HCT116 (cell line): ENCODE results near the gene RGS6. TPM values are rescaled to one million over a fixed set of nuclear protein-coding genes. Genes with fewer than 3 reads are reported as not detected.

Experiments
- ATAC-seq: fragments of 200-7000 bp; cut with Tn5 transposase; 2 replicates; pipeline ENCODE4 v1.9.1; 2020; ENCODE audit warnings: mild to moderate bottlenecking, moderate library complexity
- BruUV-seq: library from RNA; stranded (reverse); fragments of 400-500 nt; replicated peaks from 2 replicates; lab custom pipeline; 2021; lab: Mats Ljungman, UMichigan
- CTCF ChIA-PET: fragments of 300-600 bp; sonication (Branson Sonifier 250); formaldehyde crosslinking; loops from one replicate; lab custom pipeline; 2021; ENCODE audit warnings: antibody characterized with exemption; lab: Charles Lee
- POLR2A ChIA-PET: fragments of 300-600, 350-600 bp; sonication (Branson Sonifier 250); formaldehyde crosslinking; loops from one replicate; lab custom pipeline; 2021; ENCODE audit warnings: antibody characterized with exemption; lab: Charles Lee
- RAD21 ChIA-PET, 2 experiments: fragments of 300-600 bp; sonication (Branson Sonifier 250); formaldehyde crosslinking; loops; one replicate each; lab custom pipeline; 2023; ENCODE audit warnings: low total read pairs in 2 of 2; ENCODE audit not compliant: uncharacterized antibody in 2 of 2, unreplicated experiment in 2 of 2, low non-redundant PET in 1 of 2; lab: Charles Lee
- DNase-seq: peaks from one replicate; pipeline ENCODE4 v3.0.0-alpha.2; 2010; ENCODE audit warnings: low read depth, low spot score
- H2AFZ ChIP-seq: fragments of 200-600 bp; shearing (Covaris generic), sonication (generic); 2 replicates; pipeline ENCODE4 v1.6.1; 2017; ENCODE audit warnings: low read depth, mixed run types, mixed read lengths, antibody characterized with exemption, low read length; ENCODE audit not compliant: poor library complexity, severe bottlenecking
- H3K27ac ChIP-seq: 2 replicates; pipeline ENCODE4 v1.5.1; 2012; ENCODE audit warnings: low read depth, low read length
- H3K27me3 ChIP-seq: fragments of 200-600 bp; sonication (generic); 2 replicates; pipeline ENCODE4 v1.6.1; 2016; ENCODE audit warnings: mixed run types, low read length, mixed read lengths; ENCODE audit not compliant: insufficient read depth
- H3K36me3 ChIP-seq, 2 experiments: fragments of 200-500 bp in 1 of 2; fragments of 200-600 bp in 1 of 2; sonication (Bioruptor generic) in 1 of 2; sonication (generic) in 1 of 2; 2 replicates each; pipeline versions ENCODE4 v1.5.1 to v1.6.1; 2014 to 2016; ENCODE audit warnings: low read length in 2 of 2, inconsistent platforms in 1 of 2, mixed read lengths in 1 of 2, mixed run types in 1 of 2; ENCODE audit not compliant: insufficient read depth in 2 of 2, control insufficient read depth in 1 of 2
- H3K4me1 ChIP-seq, 2 experiments: fragments of 200-600 bp in 1 of 2; sonication (generic) in 1 of 2; 2 replicates each; pipeline versions ENCODE4 v1.5.1 to v1.6.1; 2012 to 2017; ENCODE audit warnings: low read length in 2 of 2, inconsistent platforms in 1 of 2, mild to moderate bottlenecking in 1 of 2, mixed read lengths in 1 of 2, mixed run types in 1 of 2, moderate library complexity in 1 of 2; ENCODE audit not compliant: insufficient read depth in 2 of 2, control insufficient read depth in 1 of 2
- H3K4me2 ChIP-seq: fragments of 200-600 bp; sonication (generic); 2 replicates; pipeline ENCODE4 v1.6.1; 2017; ENCODE audit warnings: mixed run types, low read length, mixed read lengths
- H3K4me3 ChIP-seq, 2 experiments: fragments of 200-600 bp in 1 of 2; sonication (generic) in 1 of 2; replicated peaks in 1 of 2; 2 replicates each; pipeline ENCODE4 v1.5.1; 2011 to 2016; ENCODE audit warnings: low read length in 2 of 2, control low read depth in 1 of 2, low read depth in 1 of 2, mild to moderate bottlenecking in 1 of 2, mixed read lengths in 1 of 2, mixed run types in 1 of 2
- H3K79me2 ChIP-seq: fragments of 200-600 bp; sonication (generic); 2 replicates; pipeline ENCODE4 v1.6.1; 2017; ENCODE audit warnings: mild to moderate bottlenecking, mixed run types, low read length, moderate library complexity, mixed read lengths; ENCODE audit not compliant: insufficient read depth
- H3K9ac ChIP-seq: fragments of 200-600 bp; sonication (generic); 2 replicates; pipeline ENCODE4 v1.6.1; 2016; ENCODE audit warnings: low read length, mixed read lengths
- H3K9me2 ChIP-seq: fragments of 200-600 bp; sonication (generic), shearing (Covaris generic); 2 replicates; pipeline ENCODE4 v1.6.1; 2017; ENCODE audit warnings: mixed run types, mild to moderate bottlenecking, moderate library complexity; ENCODE audit not compliant: insufficient read depth
- H3K9me3 ChIP-seq, 2 experiments: fragments of 200-500 bp in 1 of 2; fragments of 200-600 bp in 1 of 2; sonication (Bioruptor generic) in 1 of 2; sonication (generic) in 1 of 2; 2 replicates each; pipeline ENCODE4 v1.6.1; 2014 to 2017; ENCODE audit warnings: low read length in 2 of 2, mixed read lengths in 2 of 2, inconsistent platforms in 1 of 2, low read depth in 1 of 2, mild to moderate bottlenecking in 1 of 2, mixed run types in 1 of 2, moderate library complexity in 1 of 2; ENCODE audit not compliant: control insufficient read depth in 1 of 2, insufficient read depth in 1 of 2
- H4K20me1 ChIP-seq: fragments of 200-600 bp; sonication (generic), shearing (Covaris generic); 2 replicates; pipeline ENCODE4 v1.6.1; 2017; ENCODE audit warnings: mixed run types, mild to moderate bottlenecking, moderate library complexity; ENCODE audit not compliant: insufficient read depth
- CEBPB ChIP-seq: IDR thresholded peaks from 2 replicates; pipeline ENCODE4 v1.6.1; 2012; ENCODE audit warnings: low read depth
- EGR1 ChIP-seq: IDR thresholded peaks from 2 replicates; pipeline ENCODE4 v1.6.1; 2012; ENCODE audit warnings: low read depth
- EZH2phosphoT487 ChIP-seq: fragments of 200-600 bp; IDR thresholded peaks from 2 replicates; pipeline ENCODE4 v1.6.1; 2018; ENCODE audit warnings: antibody characterized with exemption, borderline replicate concordance
- FOSL1 ChIP-seq: IDR thresholded peaks from 2 replicates; pipeline ENCODE4 v1.6.1; 2012; ENCODE audit warnings: low read depth
- JUND ChIP-seq: IDR thresholded peaks from 2 replicates; pipeline ENCODE4 v1.6.1; 2012
- RAD21 ChIP-seq: IDR thresholded peaks from 2 replicates; pipeline ENCODE4 v1.6.1; 2012; ENCODE audit warnings: low read depth, mild to moderate bottlenecking
- REST ChIP-seq: IDR thresholded peaks from 2 replicates; pipeline ENCODE4 v1.6.1; 2012; ENCODE audit warnings: low read depth
- SP1 ChIP-seq: IDR thresholded peaks from 2 replicates; pipeline ENCODE4 v1.6.1; 2012; ENCODE audit warnings: low read depth
- YY1 ChIP-seq: IDR thresholded peaks from 2 replicates; pipeline ENCODE4 v1.6.1; 2011; ENCODE audit warnings: low read length, low read depth, moderate library complexity, mild to moderate bottlenecking; ENCODE audit not compliant: insufficient replicate concordance; ENCODE audit errors: extremely low read depth
- ZFX ChIP-seq: fragments of 450-650 bp; IDR thresholded peaks from 2 replicates; pipeline ENCODE4 v1.6.1; 2017
- intact Hi-C: fragments of 100-400 bp; cut with micrococcal nuclease; formaldehyde crosslinking; loops from 2 replicates; pipeline ENCODE4 v1.10.0; 2022
- total RNA-seq: library from RNA; stranded (reverse); gene quantifications from one replicate; pipeline ENCODE4 v1.2.1, GENCODE V29; 2021; ENCODE audit not compliant: unreplicated experiment

RGS6 gene
- total RNA-seq, 1 experiment from 2014 or later = 4.7 TPM

- DNase-seq = peak; percentile 33
- Histone ChIP-seq H2AFZ (peak overlapping the region; percentile 0), H3K4me1 (peaks cover 7 to 20% of the 10 kb centered on the region in 2 experiments), H3K9me3 (no peaks in the 10 kb centered on the region), H3K27ac (peak overlapping the region; percentile 33; the same call in 1 of the 2 replicates), H3K9me2 (no peaks in the 10 kb centered on the region; the same call in 1 of the 2 replicates), H3K36me3 (no peaks in the 10 kb centered on the region), H3K27me3 (no peaks in the 10 kb centered on the region), H3K79me2 (no peaks in the 10 kb centered on the region), H3K9ac (no peak overlapping the region; the same call in 1 of the 2 replicates), H3K4me2 (peak overlapping the region; percentile 57), H3K4me3 (no peak overlapping the region), H4K20me1 (no peaks in the 10 kb centered on the region)
- TF ChIP-seq YY1 = no peak
- TF ChIP-seq FOSL1 = peak; percentile 83
- TF ChIP-seq CEBPB = no peak
- TF ChIP-seq REST = no peak
- TF ChIP-seq EZH2phosphoT487 = no peak
- no peak for TF ChIP-seq EGR1
- 0 out of 2 replicates have a peak, but pooled peaks have one; percentile 13 for TF ChIP-seq SP1
- no peak for TF ChIP-seq ZFX
- peak; percentile 70 for TF ChIP-seq JUND
- TF ChIP-seq RAD21 = 0 out of 2 replicates have a peak, but pooled peaks have one; percentile 7
- BruUV-seq = no TSS peak
- intact Hi-C loops = no loop called here
- ChIA-PET RAD21 (no interaction called here), POLR2A (no interaction called here), CTCF (interaction anchor here (1.0 kb wide), 1 partner anchor 54 kb away, joined by 3 read pairs; no protein-coding TSS in a partner anchor)
- ATAC-seq = peak; percentile 76
Measured at GRCh38 chr14:72608391-72609204, 676.4 kb downstream of the RGS6 start.
